ENCODE measurements around the gene DNAAF3.
"Not testable (repeated sequence)": the region's sequence is repeated elsewhere in the genome, so short reads cannot be mapped to it uniquely, and the experiment has no call there.

DNAAF3 gene

GRCh38 chr19:55175117-55175867 is 8.9 kb upstream of the DNAAF3 start:
- H3K36me3 ChIP-seq (ENCODE audit: control insufficient read depth, insufficient read depth, low read length), result no peaks in the 10 kb centered on the region
- no peak overlapping the region for H3K27ac ChIP-seq (ENCODE audit: low read depth, low read length, severe bottlenecking)
- peaks cover 5% of the 10 kb centered on the region for H3K4me1 ChIP-seq (ENCODE audit: control insufficient read depth, insufficient read depth, low read length, poor library complexity, severe bottlenecking)
- WGBS, 2 experiments (ENCODE audit: insufficient coverage in 2 of 2), result 89 to 90% methylated on average over 41 to 42 of the region's 43 CpGs
- no peak overlapping the region for H3K4me3 ChIP-seq (ENCODE audit: extremely low read depth, insufficient read depth, low read length, poor library complexity, severe bottlenecking)
- no peaks in the 10 kb centered on the region for H3K9me3 ChIP-seq (ENCODE audit: control insufficient read depth, low read length)

GRCh38 chr19:55174425-55175116 is 8.2 kb upstream of the DNAAF3 start:
- WGBS, 2 experiments (ENCODE audit: insufficient coverage in 2 of 2), result 80 to 87% methylated on average over 14 to 19 of the region's 21 CpGs
- Histone ChIP-seq H3K36me3 (ENCODE audit: control insufficient read depth, insufficient read depth, low read length) (no peaks in the 10 kb centered on the region), H3K9me3 (ENCODE audit: control insufficient read depth, low read length) (no peaks in the 10 kb centered on the region), H3K27ac (ENCODE audit: low read depth, low read length, severe bottlenecking) (no peak overlapping the region), H3K4me1 (ENCODE audit: control insufficient read depth, insufficient read depth, low read length, poor library complexity, severe bottlenecking) (peaks cover 5% of the 10 kb centered on the region), H3K4me3 (ENCODE audit: extremely low read depth, insufficient read depth, low read length, poor library complexity, severe bottlenecking) (no peak overlapping the region)

GRCh38 chr19:55173714-55174409 is 7.4 kb upstream of the DNAAF3 start:
- Histone ChIP-seq H3K36me3 (ENCODE audit: control insufficient read depth, insufficient read depth, low read length) (no peaks in the 10 kb centered on the region), H3K27ac (ENCODE audit: low read depth, low read length, severe bottlenecking) (no peak overlapping the region), H3K4me3 (ENCODE audit: extremely low read depth, insufficient read depth, low read length, poor library complexity, severe bottlenecking) (peak overlapping the region; percentile 52), H3K4me1 (ENCODE audit: control insufficient read depth, insufficient read depth, low read length, poor library complexity, severe bottlenecking) (peaks cover 5% of the 10 kb centered on the region), H3K9me3 (ENCODE audit: control insufficient read depth, low read length) (no peaks in the 10 kb centered on the region)
- 0 to 1% methylated on average over 21 to 22 of the region's 37 CpGs for WGBS, 2 experiments (ENCODE audit: insufficient coverage in 2 of 2)

- H3K36me3 ChIP-seq (ENCODE audit: control insufficient read depth, insufficient read depth, low read length), result no peaks in the 10 kb centered on the region
- H3K27ac ChIP-seq (ENCODE audit: low read depth, low read length, severe bottlenecking), result no peak overlapping the region
- H3K4me3 ChIP-seq (ENCODE audit: extremely low read depth, insufficient read depth, low read length, poor library complexity, severe bottlenecking), result peak overlapping the region; percentile 52
- H3K9me3 ChIP-seq (ENCODE audit: control insufficient read depth, low read length), result no peaks in the 10 kb centered on the region
- H3K4me1 ChIP-seq (ENCODE audit: control insufficient read depth, insufficient read depth, low read length, poor library complexity, severe bottlenecking), result peaks cover 4% of the 10 kb centered on the region
- WGBS, 2 experiments (ENCODE audit: insufficient coverage in 2 of 2), result 1 to 2% methylated on average over 25 to 28 of the region's 32 CpGs
These were observed 6.8 kb upstream of the DNAAF3 start for GRCh38 chr19:55173186-55173713.

GRCh38 chr19:55172741-55173140 is 6.3 kb upstream of the DNAAF3 start:
- WGBS, 2 experiments (ENCODE audit: insufficient coverage in 2 of 2), result 14 to 27% methylated on average over 7 to 10 of the region's 12 CpGs
- no peak overlapping the region for H3K27ac ChIP-seq (ENCODE audit: low read depth, low read length, severe bottlenecking)
- no peaks in the 10 kb centered on the region for H3K9me3 ChIP-seq (ENCODE audit: control insufficient read depth, low read length)
- H3K4me1 ChIP-seq (ENCODE audit: control insufficient read depth, insufficient read depth, low read length, poor library complexity, severe bottlenecking), result peaks cover 3% of the 10 kb centered on the region
- H3K36me3 ChIP-seq (ENCODE audit: control insufficient read depth, insufficient read depth, low read length), result no peaks in the 10 kb centered on the region
- H3K4me3 ChIP-seq (ENCODE audit: extremely low read depth, insufficient read depth, low read length, poor library complexity, severe bottlenecking), result peak overlapping the region; percentile 52

GRCh38 chr19:55172318-55172717 is 5.9 kb upstream of the DNAAF3 start:
- not testable (repeated sequence) for H3K4me1 ChIP-seq (ENCODE audit: control insufficient read depth, insufficient read depth, low read length, poor library complexity, severe bottlenecking); H3K27ac ChIP-seq (ENCODE audit: low read depth, low read length, severe bottlenecking)

GRCh38 chr19:55171440-55171839 is 5.0 kb upstream of the DNAAF3 start:
- Histone ChIP-seq H3K4me1 (ENCODE audit: control insufficient read depth, insufficient read depth, low read length, poor library complexity, severe bottlenecking) (peaks cover 3% of the 10 kb centered on the region), H3K27ac (ENCODE audit: low read depth, low read length, severe bottlenecking) (no peak overlapping the region), H3K36me3 (ENCODE audit: control insufficient read depth, insufficient read depth, low read length) (no peaks in the 10 kb centered on the region), H3K4me3 (ENCODE audit: extremely low read depth, insufficient read depth, low read length, poor library complexity, severe bottlenecking) (no peak overlapping the region), H3K9me3 (ENCODE audit: control insufficient read depth, low read length) (no peaks in the 10 kb centered on the region)
- WGBS, 2 experiments (ENCODE audit: insufficient coverage in 2 of 2), result 80 to 100% methylated on average over 1 to 2 of the region's 5 CpGs

More at GRCh38 chr19:55172318-55172717, 5.9 kb upstream of the DNAAF3 start:
- not testable (repeated sequence) for H3K4me3 ChIP-seq (ENCODE audit: extremely low read depth, insufficient read depth, low read length, poor library complexity, severe bottlenecking); H3K36me3 ChIP-seq (ENCODE audit: control insufficient read depth, insufficient read depth, low read length); H3K9me3 ChIP-seq (ENCODE audit: control insufficient read depth, low read length)
- 79% methylated on average over 3 of the region's 9 CpGs; no CpG with 5 or more reads in 1 of the 2 experiments for WGBS, 2 experiments (ENCODE audit: insufficient coverage in 2 of 2)

- Histone ChIP-seq H3K9me3 (ENCODE audit: control insufficient read depth, low read length) (no peaks in the 10 kb centered on the region), H3K4me1 (ENCODE audit: control insufficient read depth, insufficient read depth, low read length, poor library complexity, severe bottlenecking) (peaks cover 3% of the 10 kb centered on the region), H3K4me3 (ENCODE audit: extremely low read depth, insufficient read depth, low read length, poor library complexity, severe bottlenecking) (no peak overlapping the region), H3K27ac (ENCODE audit: low read depth, low read length, severe bottlenecking) (no peak overlapping the region), H3K36me3 (ENCODE audit: control insufficient read depth, insufficient read depth, low read length) (no peaks in the 10 kb centered on the region)
- WGBS, 2 experiments (ENCODE audit: insufficient coverage in 2 of 2), result 85 to 89% methylated on average over 3 of the region's 4 CpGs
These were observed 2.7 kb upstream of the DNAAF3 start for GRCh38 chr19:55169136-55169535.

GRCh38 chr19:55165952-55166529 is 372 bp downstream of the DNAAF3 start:
- 4 to 5% methylated on average over 27 to 29 of the region's 34 CpGs for WGBS, 2 experiments (ENCODE audit: insufficient coverage in 2 of 2)
- H3K4me1 ChIP-seq (ENCODE audit: control insufficient read depth, insufficient read depth, low read length, poor library complexity, severe bottlenecking), result no peaks in the 10 kb centered on the region
- H3K27ac ChIP-seq (ENCODE audit: low read depth, low read length, severe bottlenecking), result no peak overlapping the region
- no peaks in the 10 kb centered on the region for H3K9me3 ChIP-seq (ENCODE audit: control insufficient read depth, low read length)
- H3K36me3 ChIP-seq (ENCODE audit: control insufficient read depth, insufficient read depth, low read length), result no peaks in the 10 kb centered on the region
- peak overlapping the region; percentile 53 for H3K4me3 ChIP-seq (ENCODE audit: extremely low read depth, insufficient read depth, low read length, poor library complexity, severe bottlenecking)

- Histone ChIP-seq H3K36me3 (ENCODE audit: control insufficient read depth, insufficient read depth, low read length) (no peaks in the 10 kb centered on the region), H3K27ac (ENCODE audit: low read depth, low read length, severe bottlenecking) (no peak overlapping the region), H3K4me3 (ENCODE audit: extremely low read depth, insufficient read depth, low read length, poor library complexity, severe bottlenecking) (no peak overlapping the region), H3K9me3 (ENCODE audit: control insufficient read depth, low read length) (no peaks in the 10 kb centered on the region), H3K4me1 (ENCODE audit: control insufficient read depth, insufficient read depth, low read length, poor library complexity, severe bottlenecking) (peaks cover 17% of the 10 kb centered on the region)
- 91 to 93% methylated on average over 43 to 53 of the region's 61 CpGs for WGBS, 2 experiments (ENCODE audit: insufficient coverage in 2 of 2)
These were observed 4.7 kb downstream of the DNAAF3 start for GRCh38 chr19:55161571-55162322.

Data from mesodermal cell (in vitro differentiated cells).